ENCODE data around the gene ATP5F1A. TPM values are rescaled to one million over a fixed set of nuclear protein-coding genes. Genes with fewer than 3 reads are reported as not detected.
"Not testable (repeated sequence)": the region's sequence is repeated elsewhere in the genome, so short reads cannot be mapped to it uniquely, and the experiment has no call there.

ATP5F1A gene
- total RNA-seq (ENCODE audit: insufficient read depth, low replicate concordance): 259 TPM

GRCh38 chr18:46097801-46098615 is at the start of gene ATP5F1A:
Gene ATP5F1A, minus strand, starts transcription at chr18:46098296. Its CDS starts 65 bp downstream, at chr18:46098231.
- peak; percentile 93 for DNase-seq (ENCODE audit: low spot score)

DNA sequence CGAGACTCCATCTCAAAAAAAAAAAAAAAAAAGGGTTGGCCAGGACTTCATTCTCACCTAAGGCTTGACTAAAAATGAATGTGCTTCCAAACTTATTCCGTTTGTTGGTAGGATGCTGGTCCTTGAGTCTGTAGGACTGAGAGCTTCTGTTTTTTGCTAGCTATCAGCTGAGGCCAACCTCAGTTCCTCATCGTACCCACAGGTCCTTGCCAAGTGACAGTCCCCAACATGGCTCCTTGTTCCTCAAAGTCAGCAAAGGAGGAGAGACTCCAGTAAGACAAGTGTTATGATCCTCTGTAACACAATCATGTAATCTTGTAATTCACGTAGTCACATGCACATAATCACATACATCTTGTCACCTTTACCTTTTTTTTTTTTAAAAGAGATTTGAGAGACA is 43.1 kb upstream of the ATP5F1A start:
- no peak for DNase-seq (ENCODE audit: low spot score)

- DNase-seq (ENCODE audit: low spot score): no peak
These were observed 42.1 kb upstream of the ATP5F1A start for GRCh38 chr18:46140173-46140572.

GRCh38 chr18:46134920-46135675 is 37.0 kb upstream of the ATP5F1A start:
- DNase-seq (ENCODE audit: low spot score): no peak

DNA sequence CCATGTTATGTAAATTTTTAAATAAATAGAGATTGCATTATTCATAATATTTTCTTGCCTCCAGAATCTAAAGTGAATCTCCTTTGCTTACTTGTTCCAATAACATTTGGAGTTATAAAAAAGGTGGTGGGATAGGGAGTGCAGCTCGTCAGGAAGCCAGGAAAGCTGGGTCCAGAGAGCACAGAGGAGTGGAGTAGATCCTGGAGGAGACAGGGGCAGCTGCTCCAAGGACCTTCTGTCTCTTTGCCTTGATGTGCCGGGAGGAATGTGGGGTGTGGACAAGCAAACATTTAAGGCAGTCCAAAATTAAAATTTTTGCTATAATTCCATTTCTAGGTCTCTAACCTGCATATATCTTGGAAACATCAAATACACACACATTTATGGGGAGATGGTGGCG is 35.4 kb upstream of the ATP5F1A start:
- no peak for DNase-seq (ENCODE audit: low spot score)

GRCh38 chr18:46130549-46130948 is 32.5 kb upstream of the ATP5F1A start:
- not testable (repeated sequence) for DNase-seq (ENCODE audit: low spot score)

- no peak for DNase-seq (ENCODE audit: low spot score)
These were observed 32.0 kb upstream of the ATP5F1A start for GRCh38 chr18:46130061-46130460.

DNA sequence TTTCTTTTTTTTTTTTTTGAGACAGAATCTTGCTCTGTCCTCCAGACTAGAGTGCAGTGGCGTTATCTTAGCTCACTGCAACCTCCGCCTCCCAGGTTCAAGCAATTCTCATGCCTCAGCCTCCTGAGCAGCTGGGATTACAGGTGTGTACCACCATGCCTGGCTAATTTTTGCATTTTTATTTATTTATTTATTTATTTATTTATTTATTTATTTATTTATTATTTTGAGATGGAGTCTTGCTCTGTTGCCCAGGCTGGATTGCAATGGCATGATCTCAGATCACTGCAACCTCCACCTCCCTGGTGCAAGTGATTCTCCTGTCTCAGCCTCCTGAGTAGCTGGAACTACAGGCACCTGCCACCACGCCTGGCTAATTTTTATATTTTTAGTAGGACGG is 28.5 kb upstream of the ATP5F1A start:
- not testable (repeated sequence) for DNase-seq (ENCODE audit: low spot score)

- no peak for DNase-seq (ENCODE audit: low spot score)
These were observed 15.7 kb upstream of the ATP5F1A start for GRCh38 chr18:46113751-46114150.

- DNase-seq (ENCODE audit: low spot score): no peak
These were observed 12.3 kb upstream of the ATP5F1A start for GRCh38 chr18:46110406-46110805.

DNA sequence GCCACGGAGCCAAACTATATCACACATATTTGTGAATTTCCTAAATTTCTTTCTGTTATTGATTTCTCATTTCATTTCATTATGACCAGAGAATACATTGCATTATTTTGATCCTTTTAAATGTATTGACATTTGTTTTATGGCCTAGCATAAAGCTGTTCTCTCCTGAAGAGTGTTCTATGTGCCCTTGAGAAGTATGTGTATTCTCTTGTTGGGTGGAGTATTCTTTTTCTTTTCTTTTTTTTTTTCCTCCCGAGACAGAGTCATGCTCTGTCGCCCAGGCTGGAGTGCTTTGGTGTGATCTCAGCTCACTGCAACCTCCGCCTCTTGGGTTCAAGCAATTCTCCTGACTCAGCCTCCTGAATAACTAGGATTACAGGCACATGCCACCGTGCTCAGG is 11.3 kb upstream of the ATP5F1A start:
- no peak for DNase-seq (ENCODE audit: low spot score)

GRCh38 chr18:46104128-46104911 is 6.2 kb upstream of the ATP5F1A start, which contains the start of gene HAUS1:
Gene HAUS1, plus strand, starts transcription at chr18:46104385. Its CDS starts 27 bp downstream, at chr18:46104412.
- DNase-seq (ENCODE audit: low spot score): peak; percentile 93

DNA sequence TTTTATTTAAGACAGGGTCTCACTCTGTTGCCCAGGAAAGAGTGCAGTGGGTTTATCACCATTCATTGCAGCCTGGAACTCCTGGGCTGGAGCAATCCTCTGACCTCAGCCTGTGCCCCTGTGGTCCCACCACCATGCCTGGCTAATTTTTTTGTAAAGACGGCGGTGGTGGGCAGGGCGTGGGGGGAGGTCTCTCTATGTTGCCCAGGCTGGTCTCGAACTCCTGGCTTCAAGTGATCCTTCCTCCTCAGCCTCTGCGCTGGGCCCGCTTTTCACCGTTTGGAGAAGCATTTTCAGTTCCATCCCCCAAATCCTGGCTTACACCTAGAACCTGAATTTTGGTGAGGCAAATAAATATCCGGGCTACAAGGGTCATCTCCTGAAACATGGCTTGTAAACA is 1.4 kb upstream of the ATP5F1A start:
- DNase-seq (ENCODE audit: low spot score): no peak

DNA sequence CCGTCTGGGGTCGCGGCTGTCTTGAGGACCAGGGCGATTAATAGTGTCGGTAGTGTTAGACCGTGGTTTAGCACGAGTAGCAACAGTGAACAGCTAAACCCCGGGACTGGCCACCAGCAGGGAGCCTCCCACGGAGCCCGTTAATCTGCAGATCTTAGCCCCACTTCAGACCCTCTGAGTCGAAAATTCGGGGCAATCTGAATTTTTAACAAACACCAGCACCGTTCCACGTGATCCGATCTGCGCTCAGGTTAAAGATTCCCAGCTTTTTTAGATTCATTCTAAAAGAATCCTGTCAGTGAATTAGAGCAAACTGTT is 479 bp upstream of the ATP5F1A start:
- no peak for DNase-seq (ENCODE audit: low spot score)

GRCh38 chr18:46097431-46097800 is 680 bp downstream of the ATP5F1A start:
- no peak for DNase-seq (ENCODE audit: low spot score)

DNA sequence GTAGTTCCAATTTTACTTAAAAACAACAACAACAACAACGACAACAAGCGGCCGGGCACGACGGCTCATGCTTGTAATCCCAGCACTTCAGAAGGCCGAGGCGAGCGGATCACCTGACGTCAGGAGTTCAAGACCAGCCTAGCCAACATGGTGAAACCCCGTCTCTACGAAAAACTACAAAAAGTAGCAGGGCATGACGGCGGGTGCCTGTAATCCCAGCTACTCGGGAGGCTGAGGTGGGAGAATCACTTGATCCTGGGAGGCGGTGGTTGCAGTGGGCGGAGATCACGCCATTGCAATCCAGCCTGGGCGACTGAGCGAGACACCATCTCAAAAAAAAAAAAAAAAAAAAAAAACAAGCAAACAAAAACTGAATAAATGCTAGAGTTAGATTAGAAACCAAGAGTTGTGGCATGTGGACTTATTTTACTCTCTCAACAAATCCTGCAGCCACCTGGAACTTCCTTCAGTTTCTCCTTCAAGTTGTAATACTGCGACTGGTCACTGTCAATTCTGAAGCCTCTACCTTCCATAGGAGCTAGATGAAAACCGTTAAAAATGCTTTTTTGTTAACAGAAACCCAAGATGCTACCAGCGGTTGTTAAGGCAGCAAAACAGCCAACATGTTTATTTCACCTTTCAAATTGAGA is 1.3 kb downstream of the ATP5F1A start:
- no peak for DNase-seq (ENCODE audit: low spot score)

- no peak for DNase-seq (ENCODE audit: low spot score)
These were observed 2.6 kb downstream of the ATP5F1A start for GRCh38 chr18:46095532-46095931.

DNA sequence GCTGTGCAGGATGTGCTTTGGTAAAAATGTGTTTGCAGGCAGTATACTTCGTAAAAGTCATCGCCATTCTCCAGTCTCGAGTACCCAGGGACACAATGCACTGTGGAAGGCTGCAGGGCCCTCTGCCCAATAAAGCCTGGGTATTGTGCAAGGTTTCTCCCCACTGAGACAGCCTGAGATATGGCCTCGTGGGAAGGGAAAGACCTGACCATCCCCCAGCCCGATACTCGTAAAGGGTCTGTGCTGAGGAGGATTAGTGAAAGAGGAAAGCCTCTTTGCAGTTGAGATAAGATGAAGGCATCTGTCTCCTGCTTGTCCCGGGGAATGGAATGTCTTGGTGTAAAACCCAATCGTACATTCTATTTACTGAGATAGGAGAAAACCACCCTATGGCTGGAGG is 9.6 kb downstream of the ATP5F1A start:
- peak; percentile 80 for DNase-seq (ENCODE audit: low spot score)

DNA sequence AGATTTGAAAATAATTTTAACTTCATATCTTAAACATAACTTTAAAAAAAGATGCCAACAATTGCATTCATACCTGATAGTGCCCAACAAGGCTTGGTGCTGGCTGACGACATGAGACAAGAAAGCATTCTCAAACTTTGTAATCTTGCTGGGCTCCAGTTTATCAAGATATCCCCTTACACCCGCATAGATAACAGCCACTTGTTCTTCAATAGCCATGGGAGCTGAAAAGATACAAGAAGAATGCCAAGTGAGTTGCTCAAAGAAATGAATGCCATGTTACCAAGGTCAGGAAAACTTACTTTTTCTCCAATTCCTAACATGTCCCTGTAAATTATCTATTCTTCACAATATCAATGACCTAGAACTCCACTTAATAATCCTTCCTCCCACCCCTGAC is 13.7 kb downstream of the ATP5F1A start:
- no peak for DNase-seq (ENCODE audit: low spot score)

- no peak for DNase-seq (ENCODE audit: low spot score)
These were observed 17.9 kb downstream of the ATP5F1A start for GRCh38 chr18:46080156-46080555.

GRCh38 chr18:46079336-46079735 is 18.8 kb downstream of the ATP5F1A start:
- DNase-seq (ENCODE audit: low spot score): no peak
